ENCODE data around the gene ENOX1.

Gene ENOX1

DNA sequence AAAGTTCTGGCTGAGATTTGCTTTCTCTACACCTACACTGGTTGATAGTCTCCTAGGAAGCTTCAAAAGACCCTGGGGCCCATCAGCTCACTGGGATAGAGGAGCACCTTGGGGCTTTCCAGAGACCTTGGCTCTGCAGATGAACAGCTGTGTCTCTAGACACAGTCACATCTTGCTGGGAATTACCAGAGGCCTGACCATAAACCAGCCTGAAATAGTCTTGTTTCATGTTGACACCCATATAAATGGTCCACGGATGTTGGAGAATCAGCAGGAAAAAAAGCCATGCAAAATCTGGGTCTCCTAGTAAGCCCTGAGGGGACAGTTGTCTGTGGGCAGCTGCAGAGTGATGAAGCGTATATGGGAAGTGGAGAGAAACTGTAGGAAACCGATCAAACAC, 555.8 kb downstream of the ENOX1 start:
- DNase-seq, result no peak

DNA sequence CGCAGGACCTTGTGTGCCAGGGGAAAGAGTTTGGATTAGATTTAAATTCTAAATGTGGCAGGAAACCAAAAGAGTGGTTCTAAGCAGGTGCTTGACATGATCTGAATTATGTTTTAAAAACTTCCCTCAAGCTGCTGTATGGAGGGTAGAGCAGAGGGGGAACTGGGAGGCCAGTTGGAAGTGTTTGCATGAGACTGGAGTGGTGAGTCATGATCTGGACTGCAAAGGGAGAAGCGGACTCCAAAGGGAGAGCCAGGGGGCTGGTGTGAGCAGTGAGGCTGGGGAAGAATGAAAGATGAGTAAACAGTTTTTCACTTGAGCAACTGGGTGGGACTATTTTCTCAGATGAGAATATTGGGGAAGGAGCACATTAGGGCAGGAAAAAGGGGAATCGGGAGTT, 557.3 kb downstream of the ENOX1 start:
- DNase-seq, result no peak

- DNase-seq, result no peak
Measured at GRCh38 chr13:43227721-43228120, 559.1 kb downstream of the ENOX1 start.

- DNase-seq, result no peak
Measured at GRCh38 chr13:43223216-43223615, 563.6 kb downstream of the ENOX1 start.

- DNase-seq, result no peak
Measured at GRCh38 chr13:43222086-43222485, 564.7 kb downstream of the ENOX1 start.

DNA sequence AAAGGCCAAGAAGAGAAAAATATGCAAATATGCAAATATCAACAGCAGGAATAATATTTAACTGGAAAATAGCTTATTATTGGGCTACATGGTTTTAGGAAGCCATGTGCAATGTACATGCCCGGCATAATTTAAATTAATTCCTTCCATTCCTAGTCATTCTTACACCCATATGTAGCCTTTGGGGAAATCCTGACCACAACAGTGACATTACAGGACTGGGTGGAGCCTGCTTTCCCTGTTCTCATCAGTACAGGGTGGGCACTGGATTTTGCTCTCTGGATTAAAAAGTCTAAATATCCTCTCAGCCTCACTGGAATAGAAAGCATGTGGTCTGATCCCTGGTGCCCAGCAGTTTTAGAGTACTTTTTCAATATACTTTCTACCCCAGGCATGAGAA, 565.2 kb downstream of the ENOX1 start:
- DNase-seq, result no peak

DNA sequence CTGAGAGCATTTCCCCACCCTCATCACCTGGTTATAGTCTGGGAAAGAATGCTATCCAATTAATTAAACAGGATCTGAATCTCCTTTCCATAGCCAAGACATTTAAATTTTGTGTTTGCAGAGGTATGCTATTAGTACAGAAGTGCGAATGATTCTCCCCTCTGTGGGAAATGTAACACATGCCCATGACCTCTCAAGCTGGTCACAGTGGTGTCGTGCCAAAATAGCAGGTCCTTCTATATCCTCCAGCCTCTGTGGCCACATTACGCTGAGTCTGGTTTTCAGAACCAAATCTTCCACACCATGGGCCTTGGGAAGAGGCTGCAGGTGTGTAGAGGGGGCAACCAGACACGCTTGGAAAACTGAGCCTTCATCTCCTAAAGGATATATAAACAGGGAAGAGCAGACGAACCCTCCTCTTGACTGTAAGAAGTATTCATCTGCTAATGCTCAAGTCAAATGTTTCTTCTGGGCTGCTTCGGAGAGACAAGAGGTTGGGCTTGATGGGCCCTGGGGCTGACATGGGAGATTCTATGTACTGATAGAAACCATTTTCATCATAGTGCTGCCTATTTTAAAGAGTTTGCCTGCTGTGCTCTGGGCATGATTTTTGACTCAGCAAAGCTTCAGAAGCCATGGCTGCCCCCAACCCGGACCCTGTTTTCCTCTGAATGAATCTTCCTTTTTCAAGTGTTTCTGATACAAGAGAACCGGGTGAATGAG, 565.7 kb downstream of the ENOX1 start:
- no peak for DNase-seq

DNA sequence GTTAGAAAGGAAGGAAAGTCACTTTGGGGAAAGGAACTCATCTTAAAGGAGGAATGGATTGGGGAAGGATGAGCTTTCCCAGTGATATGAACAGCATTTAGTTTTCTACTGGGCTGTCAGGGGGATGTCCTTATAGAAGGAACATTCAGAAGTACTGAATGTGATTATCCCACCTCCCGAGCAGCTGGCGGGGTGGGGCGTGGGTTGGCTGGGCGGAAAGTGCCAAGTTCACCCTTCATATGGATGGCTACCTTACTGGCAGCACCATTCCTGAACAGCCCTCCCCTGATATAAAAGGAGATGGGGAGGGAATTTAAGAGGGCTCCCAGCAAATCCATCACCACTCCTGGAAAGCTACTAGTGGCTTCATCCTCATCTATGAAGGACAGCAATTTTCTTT, 572.6 kb downstream of the ENOX1 start:
- no peak for DNase-seq

DNA sequence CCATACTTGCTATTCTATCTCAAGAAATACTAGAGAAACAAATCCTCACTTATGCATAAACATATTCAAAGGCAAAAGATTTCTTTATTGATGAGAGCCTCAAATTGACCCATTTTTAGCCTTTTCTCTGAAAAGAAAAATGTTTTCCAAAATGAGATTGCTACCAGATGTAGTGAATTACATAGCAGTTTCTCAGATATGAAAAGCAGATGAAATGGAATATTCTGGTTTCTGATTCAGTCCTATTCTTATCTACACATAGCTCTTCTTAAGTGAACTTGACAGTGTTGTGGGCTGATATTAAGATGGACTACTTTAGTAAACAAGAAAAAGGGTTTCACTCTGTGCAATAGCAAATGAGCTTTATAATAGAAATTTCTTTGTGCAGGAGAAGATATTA, 579.9 kb downstream of the ENOX1 start:
- no peak for DNase-seq

DNA sequence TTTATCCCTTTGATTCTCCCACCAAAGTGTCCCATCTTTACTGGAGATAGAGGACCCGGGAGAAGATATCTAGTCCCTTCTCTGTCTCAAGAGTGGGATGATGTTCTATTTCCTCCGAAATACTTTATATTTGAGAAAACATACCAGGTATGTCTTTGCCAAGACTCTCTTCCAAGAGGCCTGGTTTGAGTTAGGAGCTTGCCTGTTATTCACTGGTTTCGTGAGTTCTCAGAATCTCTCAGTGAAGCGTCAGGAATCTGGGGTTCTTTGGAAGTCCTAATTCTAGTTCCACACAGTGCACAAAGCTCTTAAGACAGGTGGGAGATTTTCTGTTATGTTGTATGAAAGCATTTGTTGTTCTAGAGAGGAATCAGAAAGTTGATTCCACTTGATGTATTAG, 581.4 kb downstream of the ENOX1 start:
- no peak for DNase-seq

- DNase-seq, result no peak
Measured at GRCh38 chr13:43204591-43204990, 582.2 kb downstream of the ENOX1 start.

DNA sequence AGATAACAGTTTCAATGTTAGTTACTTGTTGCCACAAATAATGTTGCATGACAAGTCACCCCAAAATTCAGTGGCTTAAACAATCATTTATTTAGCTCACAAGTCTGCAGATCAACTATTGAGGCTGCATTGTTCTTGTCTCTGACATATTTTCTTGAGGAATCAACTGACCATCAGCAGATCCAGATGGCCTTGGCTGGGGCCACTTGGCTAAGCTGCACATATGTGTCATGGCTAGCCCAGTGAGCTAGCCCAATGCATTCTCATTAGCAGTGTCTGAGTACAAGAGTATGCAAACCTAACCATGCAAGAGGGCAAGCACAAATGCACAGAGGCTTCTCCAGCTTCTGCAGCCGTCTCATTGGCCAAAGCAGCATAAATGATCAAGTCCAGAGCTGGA, 583.0 kb downstream of the ENOX1 start:
- DNase-seq, result no peak

- DNase-seq, result no peak
Measured at GRCh38 chr13:43200736-43201135, 586.0 kb downstream of the ENOX1 start.

- no peak for DNase-seq
Measured at GRCh38 chr13:43200307-43200706, 586.5 kb downstream of the ENOX1 start.

- no peak for DNase-seq
Measured at GRCh38 chr13:43196750-43197370, 589.9 kb downstream of the ENOX1 start.

DNA sequence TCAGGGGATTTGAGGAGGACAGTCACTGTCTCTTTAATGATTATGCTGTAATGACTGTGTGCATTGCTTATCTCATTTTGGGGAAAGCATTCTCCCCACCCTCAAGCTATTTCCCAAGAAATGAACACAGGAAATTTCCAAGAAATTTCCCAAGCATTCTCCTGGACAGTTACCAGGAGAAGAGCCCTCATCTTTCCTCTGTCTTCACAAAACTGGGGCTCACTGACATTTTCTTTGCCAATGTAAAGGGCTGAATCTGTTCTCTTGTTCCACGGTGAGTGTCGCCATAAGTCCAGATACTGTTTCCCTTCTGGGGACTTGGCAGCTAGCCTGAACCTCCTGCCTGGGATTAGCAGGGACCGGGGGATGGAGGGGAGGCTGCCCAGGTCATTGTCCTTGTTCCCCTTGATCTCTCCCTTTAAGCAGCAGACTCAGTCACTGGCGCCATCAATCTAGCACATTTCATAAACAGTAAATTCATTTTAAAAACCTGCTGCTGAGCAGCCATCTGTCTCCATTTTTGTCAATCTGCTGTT, 590.6 kb downstream of the ENOX1 start:
- DNase-seq, result no peak

DNA sequence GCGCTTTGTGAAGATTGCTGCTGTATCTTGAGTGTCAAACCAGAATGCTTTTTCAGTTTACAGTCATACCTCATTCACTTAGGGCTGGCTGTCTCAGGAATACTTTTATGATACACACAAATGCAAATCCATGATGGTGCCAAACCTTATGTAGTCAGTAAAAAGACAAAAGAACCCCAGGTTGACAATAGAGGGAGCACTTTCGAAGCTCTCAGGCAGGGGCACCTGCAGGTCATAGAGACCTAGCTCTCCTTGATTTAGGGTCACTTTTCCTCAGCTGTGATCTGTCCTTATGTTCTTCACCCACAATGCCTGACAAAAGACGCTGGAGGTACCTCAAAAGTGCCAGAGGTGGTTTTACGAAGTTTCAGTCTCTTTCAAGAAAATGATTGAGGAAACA, 591.2 kb downstream of the ENOX1 start:
- DNase-seq, result no peak

GRCh38 chr13:43195112-43195511, 591.7 kb downstream of the ENOX1 start:
- no peak for DNase-seq

GRCh38 chr13:43193789-43194420, 592.9 kb downstream of the ENOX1 start:
- no peak for DNase-seq

GRCh38 chr13:43191546-43191945, 595.2 kb downstream of the ENOX1 start:
- no peak for DNase-seq

GRCh38 chr13:43185226-43185625, 601.5 kb downstream of the ENOX1 start:
- no peak for DNase-seq

GRCh38 chr13:43180837-43181236, 605.9 kb downstream of the ENOX1 start:
- no peak for DNase-seq

GRCh38 chr13:43180036-43180660, 606.6 kb downstream of the ENOX1 start:
- no peak for DNase-seq

DNA sequence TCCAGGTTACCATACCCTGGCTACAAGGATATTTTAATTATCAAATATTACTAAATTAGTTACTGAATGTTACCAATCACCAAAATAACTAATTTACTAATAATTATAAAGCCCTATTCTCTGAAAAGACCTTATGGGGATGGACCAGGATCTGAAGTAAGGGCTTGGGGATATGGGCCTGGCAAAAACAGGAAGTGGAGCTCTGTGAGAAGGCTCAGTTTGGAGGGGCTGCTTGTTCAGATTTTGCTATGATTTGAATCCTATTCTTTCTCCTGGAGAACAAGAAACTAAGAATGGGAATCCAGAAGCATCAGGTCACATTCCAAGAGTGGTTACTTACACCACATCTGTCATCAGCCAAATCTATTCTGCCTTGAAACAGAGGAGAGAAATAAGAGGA, 615.3 kb downstream of the ENOX1 start:
- DNase-seq, result no peak
